IMR-90 (cell line): Measurements from ENCODE around the gene MAFB. TPM values are rescaled to one million over a fixed set of nuclear protein-coding genes. Genes with fewer than 3 reads are reported as not detected.

Source experiments
- ATAC-seq: fragments of 200-7000 bp; cut with Tn5 transposase; 2 replicates; pipeline ENCODE4 v1.9.1; 2020; ENCODE audit warnings: low read depth, mild to moderate bottlenecking, moderate library complexity
- BruUV-seq: library from RNA; stranded (reverse); fragments of 400-500 nt; replicated peaks from 2 replicates; lab custom pipeline; 2021; lab: Mats Ljungman, UMichigan
- CTCF ChIA-PET: fragments of 300-600 bp; formaldehyde crosslinking; extraction: SDS; loops from one replicate; lab custom pipeline; 2021; ENCODE audit warnings: antibody characterized with exemption; lab: Yijun Ruan, JAX
- POLR2A ChIA-PET: fragments of 300-600 bp; sonication (Branson Sonifier 250); formaldehyde crosslinking; loops from one replicate; lab custom pipeline; 2022; ENCODE audit warnings: antibody characterized with exemption; ENCODE audit not compliant: unreplicated experiment; lab: Charles Lee
- DNase-seq: peaks from one replicate; pipeline ENCODE4 v3.0.0; 2013
- H2AFZ ChIP-seq: replicated peaks from 2 replicates; pipeline ENCODE3; 2013; ENCODE audit warnings: low read length, mild to moderate bottlenecking; ENCODE audit not compliant: poor library complexity
- H2AK5ac ChIP-seq: 2 replicates; pipeline ENCODE4 v1.6.1; 2013; ENCODE audit warnings: low read depth, low read length, inconsistent platforms
- H2AK9ac ChIP-seq: replicated peaks from 2 replicates; pipeline ENCODE3; 2013; ENCODE audit warnings: mild to moderate bottlenecking, low read depth, low read length, moderate library complexity; ENCODE audit not compliant: poor library complexity
- H2BK120ac ChIP-seq: 2 replicates; pipeline ENCODE4 v1.6.1; 2013; ENCODE audit warnings: low read depth, low read length, inconsistent platforms
- H2BK15ac ChIP-seq: 3 replicates; pipeline ENCODE4 v1.6.1; 2013; ENCODE audit warnings: low read depth, low read length, inconsistent platforms
- H2BK20ac ChIP-seq: 2 replicates; pipeline ENCODE4 v1.6.1; 2013; ENCODE audit warnings: low read depth, mild to moderate bottlenecking, inconsistent platforms, low read length, moderate library complexity
- H2BK5ac ChIP-seq: 2 replicates; pipeline ENCODE4 v1.6.1; 2013; ENCODE audit warnings: mild to moderate bottlenecking, low read depth, low read length, inconsistent platforms; ENCODE audit not compliant: poor library complexity, severe bottlenecking
- H3K14ac ChIP-seq: replicated peaks from 2 replicates; pipeline ENCODE4 v1.6.1; 2013; ENCODE audit warnings: low read depth, low read length, inconsistent platforms
- H3K18ac ChIP-seq: 2 replicates; pipeline ENCODE4 v1.6.1; 2013; ENCODE audit warnings: low read depth, low read length, control low read depth
- H3K23ac ChIP-seq: 2 replicates; pipeline ENCODE4 v1.6.1; 2013; ENCODE audit warnings: low read depth, low read length, inconsistent platforms
- H3K27ac ChIP-seq: 2 replicates; pipeline ENCODE4 v1.5.1; 2013; ENCODE audit warnings: mild to moderate bottlenecking, control low read depth, low read length; ENCODE audit not compliant: insufficient read depth
- H3K27me3 ChIP-seq: 2 replicates; pipeline ENCODE4 v1.6.1; 2013; ENCODE audit warnings: low read length; ENCODE audit not compliant: control insufficient read depth, insufficient read depth
- H3K36me3 ChIP-seq: 2 replicates; pipeline ENCODE4 v1.6.1; 2013; ENCODE audit warnings: low read length, mixed read lengths; ENCODE audit not compliant: control insufficient read depth, insufficient read depth
- H3K4ac ChIP-seq: 2 replicates; pipeline ENCODE4 v1.6.1; 2013; ENCODE audit warnings: low read depth, low read length, inconsistent platforms
- H3K4me1 ChIP-seq: 2 replicates; pipeline ENCODE4 v1.6.1; 2013; ENCODE audit warnings: low read length, mixed read lengths; ENCODE audit not compliant: control insufficient read depth, insufficient read depth
- H3K4me2 ChIP-seq: 2 replicates; pipeline ENCODE4 v1.6.1; 2013; ENCODE audit warnings: low read depth, mild to moderate bottlenecking, control low read depth, low read length, moderate library complexity
- H3K4me3 ChIP-seq: 2 replicates; pipeline ENCODE4 v1.5.1; 2013; ENCODE audit warnings: low read depth, mild to moderate bottlenecking, control low read depth, low read length, moderate library complexity; ENCODE audit not compliant: insufficient read depth
- H3K56ac ChIP-seq: 2 replicates; pipeline ENCODE4 v1.6.1; 2013; ENCODE audit warnings: low read length, inconsistent platforms; ENCODE audit not compliant: insufficient read depth; ENCODE audit errors: extremely low read depth
- H3K79me1 ChIP-seq, 2 experiments: 2 replicates each; pipeline ENCODE4 v1.6.1; 2013; ENCODE audit warnings: low read length in 2 of 2, inconsistent platforms in 1 of 2, low read depth in 1 of 2
- H3K9ac ChIP-seq: 2 replicates; pipeline ENCODE4 v1.6.1; 2013; ENCODE audit warnings: low read depth, low read length, control low read depth
- H3K9me1 ChIP-seq: 2 replicates; pipeline ENCODE4 v1.6.1; 2013; ENCODE audit warnings: low read length, inconsistent platforms; ENCODE audit not compliant: insufficient read depth
- H3K9me3 ChIP-seq: 2 replicates; pipeline ENCODE4 v1.6.1; 2013; ENCODE audit warnings: low read length; ENCODE audit not compliant: control insufficient read depth, insufficient read depth
- H4K20me1 ChIP-seq: 2 replicates; pipeline ENCODE4 v1.6.1; 2013; ENCODE audit warnings: low read length, inconsistent platforms; ENCODE audit not compliant: insufficient read depth
- H4K5ac ChIP-seq: 2 replicates; pipeline ENCODE4 v1.6.1; 2013; ENCODE audit warnings: mild to moderate bottlenecking, low read depth, low read length, control low read depth
- H4K8ac ChIP-seq, 2 experiments: 2 replicates each; pipeline ENCODE4 v1.6.1; 2013; ENCODE audit warnings: low read depth in 2 of 2, low read length in 2 of 2, control low read depth in 1 of 2, inconsistent platforms in 1 of 2
- H4K91ac ChIP-seq: 2 replicates; pipeline ENCODE4 v1.6.1; 2013; ENCODE audit warnings: low read depth, low read length, inconsistent platforms; ENCODE audit not compliant: insufficient read depth
- BHLHE40 ChIP-seq: fragments of 150-350 bp; IDR thresholded peaks from 2 replicates; pipeline ENCODE4 v1.6.1; 2016; ENCODE audit warnings: mild to moderate bottlenecking, low read depth, low read length
- MXI1 ChIP-seq: IDR thresholded peaks from 2 replicates; pipeline ENCODE4 v1.6.1; 2012; ENCODE audit warnings: low read depth, mild to moderate bottlenecking, low read length, moderate library complexity, borderline replicate concordance
- NFE2L2 ChIP-seq: fragments of 150-350 bp; IDR thresholded peaks from 2 replicates; pipeline ENCODE4 v1.6.1; 2016; ENCODE audit warnings: low read depth, mild to moderate bottlenecking, low read length
- POLR2A ChIP-seq: IDR thresholded peaks from 2 replicates; pipeline ENCODE4 v1.6.1; 2012; ENCODE audit warnings: mild to moderate bottlenecking, low read depth, low read length
- RAD21 ChIP-seq: IDR thresholded peaks from 2 replicates; pipeline ENCODE4 v1.6.1; 2012; ENCODE audit warnings: low read length, improper control_type of control experiment
- whole genome bisulfite sequencing, 2 experiments: methylation state at CpG; one replicate each; pipeline versions ENCODE4 v1.1.5 to v1.1.7; 2013; ENCODE audit warnings: missing lambda C conversion rate in 2 of 2; ENCODE audit not compliant: insufficient read length in 1 of 2; ENCODE audit errors: extremely low coverage in 2 of 2; 5-methylcytosine and 5-hydroxymethylcytosine counted together
- dilution Hi-C: fragments of 300-500 bp; cut with HindIII; formaldehyde crosslinking; loops from one replicate; pipeline ENCODE4 v1.14.3; 2018; ENCODE audit warnings: low sequenced_read_pairs; ENCODE audit not compliant: unreplicated experiment
- in situ Hi-C: fragments of 300-500 bp; cut with MboI; formaldehyde crosslinking; loops from 3 replicates; pipeline ENCODE4 v1.14.3; 2019; ENCODE audit warnings: low sequenced_read_pairs, inconsistent platforms, mixed read lengths
- intact Hi-C: fragments of 100-400 bp; cut with micrococcal nuclease; formaldehyde crosslinking; loops from 2 replicates; pipeline ENCODE4 v1.10.0; 2022
- polyA plus RNA-seq, 3 experiments: library from polyadenylated mRNA; depleted of rRNA; stranded (reverse); fragments of >200 nt; gene quantifications; 2 replicates each; pipeline ENCODE4 v1.2.3, GENCODE V29; 2012; ENCODE audit warnings: low replicate concordance in 1 of 3
- total RNA-seq: library from RNA; depleted of rRNA; stranded (reverse); fragments of >200 nt; gene quantifications from 2 replicates; pipeline ENCODE4 v1.2.3, GENCODE V29; 2012

Gene MAFB
- total and polyA plus RNA-seq, 2 of the 4 experiments (the other 2 are of a cell fraction): 0.07 TPM; not detected in 1

GRCh38 chr20:40704828-40705227 lies 15.8 kb upstream of the MAFB start:
- no peaks in the 10 kb centered on the region; the same call in 1 of the 2 replicates for H3K9me1 ChIP-seq
- H2BK20ac ChIP-seq: no peak overlapping the region
- no peak overlapping the region for H3K23ac ChIP-seq
- H2BK120ac ChIP-seq: no peak overlapping the region
- in situ Hi-C loops (no loop called here), intact Hi-C loops (no loop called here), dilution Hi-C loops (no loop called here)
- no peak for DNase-seq
- no peaks in the 10 kb centered on the region for H4K20me1 ChIP-seq
- H3K4me1 ChIP-seq: no peaks in the 10 kb centered on the region
- no peak overlapping the region for H2AK9ac ChIP-seq
- TF ChIP-seq BHLHE40 (no peak), POLR2A (no peak), RAD21 (no peak), MXI1 (no peak), NFE2L2 (no peak)
- no peak overlapping the region for H3K14ac ChIP-seq
- BruUV-seq: no TSS peak
- 100% methylated on average over 1 of the region's 4 CpGs; no CpG with 5 or more reads in 1 of the 2 experiments for WGBS, 2 experiments
- H2AFZ ChIP-seq: no peak overlapping the region
- H3K9me3 ChIP-seq: no peaks in the 10 kb centered on the region
- no peak overlapping the region for H2BK15ac ChIP-seq
- no peak overlapping the region for H2AK5ac ChIP-seq
- H4K8ac ChIP-seq: no peak overlapping the region
- H3K27me3 ChIP-seq: no peaks in the 10 kb centered on the region; the same call in 1 of the 2 replicates
- H3K79me1 ChIP-seq: no peaks in the 10 kb centered on the region
- H3K9ac ChIP-seq: no peak overlapping the region
- H3K4me2 ChIP-seq: no peak overlapping the region
- no peak overlapping the region for H4K91ac ChIP-seq
- ChIA-PET POLR2A (no interaction called here), CTCF (no interaction called here)
- no peak overlapping the region for H3K4ac ChIP-seq
- H3K4me3 ChIP-seq: no peak overlapping the region
- no peak overlapping the region for H2BK5ac ChIP-seq
- no peaks in the 10 kb centered on the region for H3K36me3 ChIP-seq
- no peak overlapping the region for H3K56ac ChIP-seq
- ATAC-seq: no peak
- H3K18ac ChIP-seq: no peak overlapping the region
- H3K27ac ChIP-seq: no peak overlapping the region
- H4K5ac ChIP-seq: no peak overlapping the region
